GM18508 (cell line): Measurements from ENCODE around the gene TPK1.

ENCODE experiments used
- ATAC-seq: cut with Tn5 transposase; IDR thresholded peaks from one replicate; pipeline ENCODE4 v1.9.1; 2021; ENCODE audit warnings: moderate number of reproducible peaks; ENCODE audit not compliant: insufficient read depth, unreplicated experiment

TPK1 gene

GRCh38 chr7:144548556-144548955 is 287.3 kb downstream of the TPK1 start:
- ATAC-seq: no peak

- ATAC-seq: no peak
Measured at GRCh38 chr7:144547888-144548287, 288.0 kb downstream of the TPK1 start.

GRCh38 chr7:144546782-144547181 is 289.1 kb downstream of the TPK1 start:
- no peak for ATAC-seq

GRCh38 chr7:144545330-144545729 is 290.5 kb downstream of the TPK1 start:
- ATAC-seq: no peak

- ATAC-seq: no peak
Measured at GRCh38 chr7:144534655-144535395, 301.0 kb downstream of the TPK1 start.

- ATAC-seq: no peak
Measured at GRCh38 chr7:144534196-144534595, 301.7 kb downstream of the TPK1 start.

- no peak for ATAC-seq
Measured at GRCh38 chr7:144531181-144531580, 304.7 kb downstream of the TPK1 start.

- peak; percentile 97 for ATAC-seq
Measured at GRCh38 chr7:144529269-144529926, 306.5 kb downstream of the TPK1 start.

GRCh38 chr7:144528536-144529045 is 307.3 kb downstream of the TPK1 start:
- no peak for ATAC-seq

GRCh38 chr7:144527051-144527471 is 308.8 kb downstream of the TPK1 start:
- ATAC-seq: no peak

GRCh38 chr7:144525956-144526355 is 309.9 kb downstream of the TPK1 start:
- ATAC-seq: no peak

- ATAC-seq: no peak
Measured at GRCh38 chr7:144524271-144524670, 311.6 kb downstream of the TPK1 start.

GRCh38 chr7:144523621-144524020 is 312.2 kb downstream of the TPK1 start:
- ATAC-seq: no peak

- no peak for ATAC-seq
Measured at GRCh38 chr7:144519925-144520324, 315.9 kb downstream of the TPK1 start.

- ATAC-seq: no peak
Measured at GRCh38 chr7:144518360-144518759, 317.5 kb downstream of the TPK1 start.

- no peak for ATAC-seq
Measured at GRCh38 chr7:144517749-144518148, 318.1 kb downstream of the TPK1 start.

GRCh38 chr7:144516729-144517525 is 318.9 kb downstream of the TPK1 start:
- ATAC-seq: no peak

GRCh38 chr7:144513334-144513733 is 322.5 kb downstream of the TPK1 start:
- no peak for ATAC-seq

GRCh38 chr7:144510621-144511020 is 325.2 kb downstream of the TPK1 start:
- ATAC-seq: no peak

- ATAC-seq: peak; percentile 81
Measured at GRCh38 chr7:144508702-144509101, 327.2 kb downstream of the TPK1 start.

GRCh38 chr7:144503215-144503614 is 332.6 kb downstream of the TPK1 start:
- no peak for ATAC-seq
